ENCODE data around the gene RAB31.
A peak's percentile ranks its signal among the peaks of the same experiment; 100 is the strongest.

Gene RAB31

DNA sequence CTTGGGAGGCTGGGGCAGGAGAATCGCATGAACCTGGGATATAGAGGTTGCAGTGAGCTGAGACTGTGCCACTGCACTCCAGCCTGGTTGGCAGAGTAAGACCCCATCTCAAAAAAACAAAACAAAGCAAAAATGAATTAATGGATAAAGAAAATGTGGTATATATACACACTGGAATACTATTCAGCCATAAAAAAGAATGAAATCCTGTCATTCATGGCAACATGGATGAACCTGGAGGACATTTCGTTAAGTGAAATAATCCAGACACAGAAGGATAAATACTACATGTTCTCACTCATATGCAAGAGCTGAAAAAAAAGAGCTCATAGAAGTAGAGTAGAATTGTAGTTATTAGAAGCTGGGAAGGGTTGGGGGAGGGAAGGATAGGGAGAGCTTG, 80.8 kb downstream of the RAB31 start:
- TF ChIP-seq, protein P1, sequence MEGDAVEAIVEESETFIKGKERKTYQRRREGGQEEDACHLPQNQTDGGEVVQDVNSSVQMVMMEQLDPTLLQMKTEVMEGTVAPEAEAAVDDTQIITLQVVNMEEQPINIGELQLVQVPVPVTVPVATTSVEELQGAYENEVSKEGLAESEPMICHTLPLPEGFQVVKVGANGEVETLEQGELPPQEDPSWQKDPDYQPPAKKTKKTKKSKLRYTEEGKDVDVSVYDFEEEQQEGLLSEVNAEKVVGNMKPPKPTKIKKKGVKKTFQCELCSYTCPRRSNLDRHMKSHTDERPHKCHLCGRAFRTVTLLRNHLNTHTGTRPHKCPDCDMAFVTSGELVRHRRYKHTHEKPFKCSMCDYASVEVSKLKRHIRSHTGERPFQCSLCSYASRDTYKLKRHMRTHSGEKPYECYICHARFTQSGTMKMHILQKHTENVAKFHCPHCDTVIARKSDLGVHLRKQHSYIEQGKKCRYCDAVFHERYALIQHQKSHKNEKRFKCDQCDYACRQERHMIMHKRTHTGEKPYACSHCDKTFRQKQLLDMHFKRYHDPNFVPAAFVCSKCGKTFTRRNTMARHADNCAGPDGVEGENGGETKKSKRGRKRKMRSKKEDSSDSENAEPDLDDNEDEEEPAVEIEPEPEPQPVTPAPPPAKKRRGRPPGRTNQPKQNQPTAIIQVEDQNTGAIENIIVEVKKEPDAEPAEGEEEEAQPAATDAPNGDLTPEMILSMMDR (IDR thresholded peaks at IDR 0.05; ENCODE audit: low read depth, low read length): no peak
- no peaks in the 10 kb centered on the region for H3K27me3 ChIP-seq (ENCODE audit: insufficient read depth, low read depth, severe bottlenecking)
- no peaks in the 10 kb centered on the region for H3K36me3 ChIP-seq

GRCh38 chr18:9790261-9790660, 82.2 kb downstream of the RAB31 start:
- TF ChIP-seq, protein P1 (IDR thresholded peaks at IDR 0.05; ENCODE audit: low read depth, low read length): no peak
- DNase-seq: no peak
- Histone ChIP-seq H3K27ac (no peak overlapping the region), H3K36me3 (no peaks in the 10 kb centered on the region), H3K4me3 (ENCODE audit: low read depth, low read length) (no peak overlapping the region), H3K27me3 (ENCODE audit: insufficient read depth, low read depth, severe bottlenecking) (no peaks in the 10 kb centered on the region), H3K9me3 (ENCODE audit: severe bottlenecking) (peaks cover 2% of the 10 kb centered on the region)

More for the DNA sequence above, 80.8 kb downstream of the RAB31 start:
- Histone ChIP-seq H3K9me3 (ENCODE audit: severe bottlenecking) (no peaks in the 10 kb centered on the region), H3K27ac (no peak overlapping the region), H3K4me3 (ENCODE audit: low read depth, low read length) (no peak overlapping the region)
- DNase-seq: no peak

- peaks cover 2% of the 10 kb centered on the region for H3K9me3 ChIP-seq (ENCODE audit: severe bottlenecking)
- DNase-seq: no peak
- H3K27ac ChIP-seq: no peak overlapping the region
- no peaks in the 10 kb centered on the region for H3K27me3 ChIP-seq (ENCODE audit: insufficient read depth, low read depth, severe bottlenecking)
- H3K4me3 ChIP-seq (ENCODE audit: low read depth, low read length): no peak overlapping the region
- TF ChIP-seq, protein P1 (IDR thresholded peaks at IDR 0.05; ENCODE audit: low read depth, low read length): no peak
- no peaks in the 10 kb centered on the region for H3K36me3 ChIP-seq
Observed at GRCh38 chr18:9791991-9792390, 83.9 kb downstream of the RAB31 start.

- peaks cover 2% of the 10 kb centered on the region for H3K9me3 ChIP-seq (ENCODE audit: severe bottlenecking)
- no peaks in the 10 kb centered on the region for H3K36me3 ChIP-seq
- TF ChIP-seq, protein P1 (IDR thresholded peaks at IDR 0.05; ENCODE audit: low read depth, low read length): peak; percentile 88
- no peak overlapping the region for H3K27ac ChIP-seq
- no peaks in the 10 kb centered on the region for H3K27me3 ChIP-seq (ENCODE audit: insufficient read depth, low read depth, severe bottlenecking)
- H3K4me3 ChIP-seq (ENCODE audit: low read depth, low read length): no peak overlapping the region
- peak; percentile 52 for DNase-seq
Observed at GRCh38 chr18:9792565-9793245, 84.6 kb downstream of the RAB31 start.

- TF ChIP-seq, protein P1 (IDR thresholded peaks at IDR 0.05; ENCODE audit: low read depth, low read length): no peak
- Histone ChIP-seq H3K27ac (no peak overlapping the region), H3K9me3 (ENCODE audit: severe bottlenecking) (peaks cover 2% of the 10 kb centered on the region), H3K4me3 (ENCODE audit: low read depth, low read length) (no peak overlapping the region), H3K36me3 (no peaks in the 10 kb centered on the region), H3K27me3 (ENCODE audit: insufficient read depth, low read depth, severe bottlenecking) (no peaks in the 10 kb centered on the region)
- no peak for DNase-seq
Observed at GRCh38 chr18:9796011-9796410, 87.9 kb downstream of the RAB31 start.

Data from WERI-Rb-1 (cell line).